GM19397 (cell line): ENCODE results near the gene SLC5A3.

Experiments
- ATAC-seq: cut with Tn5 transposase; IDR thresholded peaks from one replicate; pipeline ENCODE4 v1.9.1; 2021; ENCODE audit warnings: mild to moderate bottlenecking, moderate library complexity; ENCODE audit not compliant: unreplicated experiment

SLC5A3 gene

GRCh38 chr21:34094949-34095348 lies 21.6 kb downstream of the SLC5A3 start:
- ATAC-seq, result no peak

GRCh38 chr21:34097442-34097841 lies 24.1 kb downstream of the SLC5A3 start:
- no peak for ATAC-seq

- ATAC-seq, result no peak
Measured at GRCh38 chr21:34100337-34100736, 27.0 kb downstream of the SLC5A3 start.

- no peak for ATAC-seq
Measured at GRCh38 chr21:34100790-34101189, 27.4 kb downstream of the SLC5A3 start.

- ATAC-seq, result no peak
Measured at GRCh38 chr21:34105947-34106541, 32.7 kb downstream of the SLC5A3 start.

GRCh38 chr21:34107606-34108005 lies 34.2 kb downstream of the SLC5A3 start:
- no peak for ATAC-seq

GRCh38 chr21:34109075-34109474 lies 35.7 kb downstream of the SLC5A3 start:
- ATAC-seq, result no peak

GRCh38 chr21:34110594-34111202 lies 37.3 kb downstream of the SLC5A3 start:
- no peak for ATAC-seq

- ATAC-seq, result no peak
Measured at GRCh38 chr21:34112316-34113033, 39.1 kb downstream of the SLC5A3 start.

GRCh38 chr21:34113842-34114241 lies 40.5 kb downstream of the SLC5A3 start:
- ATAC-seq, result no peak

- ATAC-seq, result no peak
Measured at GRCh38 chr21:34115160-34115559, 41.8 kb downstream of the SLC5A3 start.

GRCh38 chr21:34116569-34116968 lies 43.2 kb downstream of the SLC5A3 start:
- no peak for ATAC-seq

GRCh38 chr21:34120867-34121266 lies 47.5 kb downstream of the SLC5A3 start:
- no peak for ATAC-seq

- no peak for ATAC-seq
Measured at GRCh38 chr21:34122047-34122446, 48.7 kb downstream of the SLC5A3 start.
